CD4-positive, alpha-beta memory T cell (primary cell): ENCODE data around the gene IFNA17. TPM values are rescaled to one million over a fixed set of nuclear protein-coding genes. Genes with fewer than 3 reads are reported as not detected.
A peak's percentile ranks its signal among the peaks of the same experiment; 100 is the strongest.
"Not testable (repeated sequence)": the region's sequence is repeated elsewhere in the genome, so short reads cannot be mapped to it uniquely, and the experiment has no call there.

ENCODE experiments used
- CTCF ChIA-PET: fragments of 350-600 bp; sonication (Branson Sonifier 250); formaldehyde crosslinking; loops from one replicate; lab custom pipeline; 2021; ENCODE audit warnings: inconsistent platforms; ENCODE audit not compliant: partially characterized antibody; lab: Charles Lee
- POLR2A ChIA-PET: fragments of 350-600 bp; sonication (Branson Sonifier 250); formaldehyde crosslinking; loops from one replicate; lab custom pipeline; 2021; ENCODE audit not compliant: partially characterized antibody; lab: Charles Lee
- DNase-seq, 5 donors: peaks; one replicate each; pipeline versions ENCODE4 v3.0.0 to v3.0.0-alpha.2; 2020 to 2022; ENCODE audit warnings: mixed read lengths in 1 of 5
- H3K27ac ChIP-seq: one replicate; pipeline ENCODE4 v1.7.0; 2013; ENCODE audit warnings: low read depth, low read length
- H3K27me3 ChIP-seq: 2 replicates; pipeline ENCODE4 v1.7.0; 2013; ENCODE audit warnings: mild to moderate bottlenecking, low read length, moderate library complexity; ENCODE audit not compliant: insufficient read depth
- H3K36me3 ChIP-seq: 2 replicates; pipeline ENCODE4 v1.7.0; 2013; ENCODE audit warnings: mild to moderate bottlenecking, low read length, moderate library complexity; ENCODE audit not compliant: insufficient read depth
- H3K4me1 ChIP-seq: 2 replicates; pipeline ENCODE4 v1.7.0; 2013; ENCODE audit warnings: mild to moderate bottlenecking, low read length, moderate library complexity; ENCODE audit not compliant: insufficient read depth
- H3K4me3 ChIP-seq, 2 donors: one replicate each; pipeline ENCODE4 v1.7.0; 2013; ENCODE audit warnings: low read length in 2 of 2, mild to moderate bottlenecking in 1 of 2
- H3K9me3 ChIP-seq, 2 donors: one replicate each; pipeline ENCODE4 v1.7.0; 2013; ENCODE audit warnings: low read length in 2 of 2, control low read depth in 1 of 2; ENCODE audit not compliant: control insufficient read depth in 1 of 2
- H3K27ac Mint-ChIP-seq, 7 donors: one replicate each; pipeline ENCODE4 v1.8.0; 2020 to 2021; ENCODE audit warnings: mixed read lengths in 7 of 7, mild to moderate bottlenecking in 6 of 7, inconsistent platforms in 3 of 7, moderate library complexity in 3 of 7
- H3K27me3 Mint-ChIP-seq, 2 donors: one replicate each; pipeline ENCODE4 v1.8.0; 2020 to 2021; ENCODE audit warnings: mixed read lengths in 2 of 2
- H3K36me3 Mint-ChIP-seq, 2 donors: one replicate each; pipeline ENCODE4 v1.8.0; 2020 to 2021; ENCODE audit warnings: mixed read lengths in 2 of 2, inconsistent platforms in 1 of 2, mild to moderate bottlenecking in 1 of 2
- H3K4me1 Mint-ChIP-seq, 4 donors: one replicate each; pipeline ENCODE4 v1.8.0; 2020 to 2021; ENCODE audit warnings: mixed read lengths in 4 of 4, mild to moderate bottlenecking in 1 of 4
- H3K4me3 Mint-ChIP-seq, 8 donors: one replicate each; pipeline ENCODE4 v1.8.0; 2020 to 2021; ENCODE audit warnings: mixed read lengths in 8 of 8, mild to moderate bottlenecking in 7 of 8, moderate library complexity in 6 of 8, inconsistent platforms in 3 of 8
- H3K9me3 Mint-ChIP-seq, 8 donors: one replicate each; pipeline ENCODE4 v1.8.0; 2020 to 2021; ENCODE audit warnings: mixed read lengths in 8 of 8, mild to moderate bottlenecking in 5 of 8, inconsistent platforms in 3 of 8, moderate library complexity in 1 of 8
- intact Hi-C: fragments of 100-400 bp; cut with micrococcal nuclease; formaldehyde crosslinking; loops from one replicate; pipeline ENCODE4 v1.15.1; 2023
- polyA plus RNA-seq, 2 donors: library from polyadenylated mRNA; unstranded; fragments of 300-500 nt; fragmentation: Illumina TruSeq; gene quantifications; one replicate each; pipeline ENCODE4 v1.2.3, GENCODE V29; 2021
- total RNA-seq, 2 experiments: library from RNA; stranded (reverse); gene quantifications; one replicate each; pipeline ENCODE4 v1.2.3, GENCODE V29; 2021

The IFNA17 gene
- total and polyA plus RNA-seq, 4 experiments from 2014 or later = not detected

DNA sequence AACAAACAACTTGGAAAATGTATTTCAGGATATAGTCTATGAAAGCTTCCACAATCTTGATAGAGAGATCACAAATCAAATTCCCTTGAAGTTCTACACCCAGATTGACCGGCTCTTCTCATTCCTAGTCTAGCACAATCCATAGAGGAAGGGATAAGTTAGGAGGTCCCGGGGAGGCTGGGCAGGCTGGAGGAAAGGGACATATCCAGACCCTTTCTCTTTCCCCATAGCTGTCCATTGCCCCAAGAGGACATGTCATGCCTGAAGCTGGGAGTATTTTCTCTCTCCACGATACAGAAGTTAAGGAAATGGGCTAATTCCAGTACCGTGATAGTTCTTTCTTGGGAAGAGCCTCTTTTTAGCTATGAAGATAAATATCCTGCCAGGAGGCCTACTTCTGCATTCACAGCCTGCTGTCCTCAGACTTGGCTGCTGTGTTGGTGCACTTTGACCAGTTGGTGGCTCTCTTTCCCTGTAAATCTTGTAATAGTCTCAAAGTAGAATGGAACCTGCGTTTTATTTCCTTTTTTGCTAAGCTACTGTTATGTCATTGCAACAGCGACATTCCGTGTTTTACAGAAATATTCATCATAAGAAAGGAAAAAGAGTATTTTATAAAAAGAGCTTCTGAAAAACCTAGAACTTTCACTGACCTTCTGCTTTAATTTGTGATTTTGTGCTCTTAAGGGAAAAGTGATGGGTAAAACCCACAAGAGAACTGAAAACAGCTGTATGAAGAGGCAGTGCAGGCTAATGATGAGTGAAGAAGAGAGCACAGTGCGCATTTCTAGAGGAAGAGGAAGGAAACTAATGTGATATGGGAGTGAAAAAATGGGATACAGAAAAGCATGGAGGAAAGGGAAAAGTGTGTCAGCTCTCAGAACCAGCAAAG is 7.7 kb upstream of the IFNA17 start:
- peaks cover 4 to 12% (median 7%) of the 10 kb centered on the region in 4 donors for H3K4me1 Mint-ChIP-seq
- H3K27ac ChIP-seq, H3K27me3 ChIP-seq, H3K9me3 Mint-ChIP-seq, H3K36me3 ChIP-seq, H3K9me3 ChIP-seq, H3K36me3 Mint-ChIP-seq, H3K4me1 ChIP-seq, H3K27me3 Mint-ChIP-seq, H3K4me3 ChIP-seq: not testable (repeated sequence)
- ChIA-PET POLR2A (interaction anchor here (0.7 kb wide), 1 partner anchor 160 kb away, joined by 3 read pairs; no protein-coding TSS in a partner anchor), CTCF (interaction anchor here (0.6 to 3.7 kb wide), 27 partner anchors 14 to 881 kb away, joined by 3 to 21 read pairs (median 4); partner anchors contain the start of gene IFNW1)
- H3K4me3 Mint-ChIP-seq = peak overlapping the region in 7 of 8 donors; percentile 17 to 78 (median 57)
- DNase-seq = peak in 4 of 5 donors; percentile 31 to 41 (median 37)
- intact Hi-C loops = loop anchor here (1.0 to 10.0 kb wide), 6 partner anchors 81 to 1217 kb away; no protein-coding TSS in a partner anchor
- peak overlapping the region in 2 of 7 donors; percentile 6 to 75 for H3K27ac Mint-ChIP-seq

DNA sequence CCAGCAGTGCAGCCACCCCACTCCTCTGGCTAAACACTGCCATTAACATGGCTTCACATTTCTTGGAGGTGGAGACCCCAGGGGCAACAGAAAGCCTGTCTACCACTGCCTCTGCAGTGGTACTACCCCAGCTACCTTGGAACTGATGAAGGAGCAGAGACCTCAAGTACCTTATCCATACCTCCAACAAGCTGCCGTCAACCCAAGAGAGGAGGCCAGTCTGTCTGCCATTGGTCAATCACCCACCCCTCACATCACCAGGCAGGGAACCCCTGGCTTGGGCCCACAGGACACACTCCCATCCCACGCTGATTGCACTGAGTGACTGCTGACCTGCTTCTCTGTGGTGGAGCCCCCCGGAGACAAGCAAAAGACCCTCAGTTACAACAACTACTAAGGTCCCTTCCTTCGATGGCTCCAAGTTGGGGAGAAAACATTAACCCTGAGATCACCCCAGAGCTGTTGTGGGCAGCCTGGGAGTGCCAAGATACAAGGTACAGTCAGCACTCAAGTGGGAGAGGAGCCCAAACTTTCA is 6.2 kb upstream of the IFNA17 start:
- H3K4me1 ChIP-seq = peaks cover 5% of the 10 kb centered on the region
- Mint-ChIP-seq H3K36me3 (no peaks in the 10 kb centered on the region), H3K4me3 (no peak overlapping the region), H3K4me1 (peaks cover 4 to 12% (median 7%) of the 10 kb centered on the region in 4 donors), H3K27me3 (peaks cover 2 to 4% of the 10 kb centered on the region in 2 donors), H3K9me3 (no peaks in the 10 kb centered on the region), H3K27ac (peak overlapping the region in 1 of 7 donors; percentile 11)
- intact Hi-C loops = loop anchor here (10.0 kb wide), 2 partner anchors 79 to 471 kb away; no protein-coding TSS in a partner anchor
- DNase-seq = no peak
- H3K36me3 ChIP-seq = no peaks in the 10 kb centered on the region
- POLR2A ChIA-PET = no interaction called here
- H3K4me3 ChIP-seq = no peak overlapping the region
- H3K27me3 ChIP-seq = no peaks in the 10 kb centered on the region
- no peak overlapping the region for H3K27ac ChIP-seq
- CTCF ChIA-PET = interaction anchor here (1.2 to 3.7 kb wide), 8 partner anchors 15 to 161 kb away, joined by 3 to 21 read pairs (median 8); no protein-coding TSS in a partner anchor
- no peaks in the 10 kb centered on the region for H3K9me3 ChIP-seq

DNA sequence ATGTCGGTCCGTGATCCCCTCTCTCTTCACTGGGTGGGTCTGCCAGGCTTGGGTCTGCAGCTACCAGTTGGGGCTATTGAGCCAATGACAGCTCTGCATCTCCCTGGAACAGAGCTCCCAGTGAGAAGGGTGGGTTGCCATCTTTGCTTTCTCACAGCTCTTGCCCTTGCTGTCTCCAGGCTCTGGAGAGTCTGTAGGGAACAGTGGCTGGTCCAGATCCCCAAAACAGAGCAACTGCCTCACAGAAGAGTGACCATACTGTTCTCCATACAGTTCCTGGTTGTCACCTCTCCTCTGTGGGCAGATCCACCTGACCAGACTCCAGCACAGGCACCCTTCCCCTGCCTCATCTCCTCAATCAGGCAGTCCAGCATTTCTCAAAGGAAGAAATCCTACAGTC is 5.2 kb upstream of the IFNA17 start:
- Histone ChIP-seq H3K27ac (no peak overlapping the region), H3K4me3 (no peak overlapping the region), H3K27me3 (no peaks in the 10 kb centered on the region), H3K36me3 (no peaks in the 10 kb centered on the region), H3K4me1 (peaks cover 5% of the 10 kb centered on the region), H3K9me3 (no peaks in the 10 kb centered on the region)
- POLR2A ChIA-PET = no interaction called here
- H3K4me1 Mint-ChIP-seq = peaks cover 4 to 12% (median 7%) of the 10 kb centered on the region in 4 donors
- H3K4me3 Mint-ChIP-seq = no peak overlapping the region
- H3K27ac Mint-ChIP-seq = peak overlapping the region in 1 of 7 donors; percentile 19
- H3K36me3 Mint-ChIP-seq = no peaks in the 10 kb centered on the region
- peaks cover 2 to 4% of the 10 kb centered on the region in 2 donors for H3K27me3 Mint-ChIP-seq
- H3K9me3 Mint-ChIP-seq = no peaks in the 10 kb centered on the region
- intact Hi-C loops = loop anchor here (10.0 kb wide), 2 partner anchors 78 to 472 kb away; no protein-coding TSS in a partner anchor
- CTCF ChIA-PET = interaction anchor here (1.0 to 1.1 kb wide), 2 partner anchors 51 to 79 kb away, joined by 4 read pairs; no protein-coding TSS in a partner anchor
- DNase-seq = no peak

DNA sequence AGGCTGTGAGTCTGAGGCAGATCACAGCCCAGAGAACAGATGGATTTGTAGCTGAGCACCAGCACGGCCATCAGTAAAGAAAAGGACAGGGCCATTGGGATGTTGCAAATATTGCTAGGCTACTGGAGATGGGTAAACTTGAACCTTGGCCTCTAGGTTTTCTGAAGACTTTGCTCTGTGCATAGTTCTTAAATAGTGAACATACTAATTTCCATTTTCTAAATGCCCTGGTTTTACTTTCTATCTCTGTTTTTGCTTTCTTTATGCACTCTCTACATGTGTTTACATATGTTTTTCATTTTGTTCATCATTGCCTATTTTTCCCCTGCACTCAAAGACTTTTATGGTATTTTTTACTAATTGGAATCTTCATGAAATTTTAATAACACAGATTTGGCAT is 10.8 kb downstream of the IFNA17 start, which contains the start of gene IFNA16:
Gene IFNA16 (minus strand): TSS at position 101 of the 400 bp plus-strand sequence. CDS start 6 bp downstream, at position 95.
- H3K27me3 ChIP-seq, H3K9me3 Mint-ChIP-seq, H3K27ac Mint-ChIP-seq, H3K4me3 ChIP-seq, H3K4me1 ChIP-seq, CTCF ChIA-PET, H3K9me3 ChIP-seq, H3K4me3 Mint-ChIP-seq, DNase-seq, H3K36me3 ChIP-seq, POLR2A ChIA-PET, H3K36me3 Mint-ChIP-seq, H3K4me1 Mint-ChIP-seq, H3K27ac ChIP-seq: not testable (repeated sequence)
- intact Hi-C loops = loop anchor here (10.0 kb wide), 1 partner anchor 248 kb away; no protein-coding TSS in a partner anchor
- H3K27me3 Mint-ChIP-seq = peaks cover 14 to 26% of the 10 kb centered on the region in 2 donors

DNA sequence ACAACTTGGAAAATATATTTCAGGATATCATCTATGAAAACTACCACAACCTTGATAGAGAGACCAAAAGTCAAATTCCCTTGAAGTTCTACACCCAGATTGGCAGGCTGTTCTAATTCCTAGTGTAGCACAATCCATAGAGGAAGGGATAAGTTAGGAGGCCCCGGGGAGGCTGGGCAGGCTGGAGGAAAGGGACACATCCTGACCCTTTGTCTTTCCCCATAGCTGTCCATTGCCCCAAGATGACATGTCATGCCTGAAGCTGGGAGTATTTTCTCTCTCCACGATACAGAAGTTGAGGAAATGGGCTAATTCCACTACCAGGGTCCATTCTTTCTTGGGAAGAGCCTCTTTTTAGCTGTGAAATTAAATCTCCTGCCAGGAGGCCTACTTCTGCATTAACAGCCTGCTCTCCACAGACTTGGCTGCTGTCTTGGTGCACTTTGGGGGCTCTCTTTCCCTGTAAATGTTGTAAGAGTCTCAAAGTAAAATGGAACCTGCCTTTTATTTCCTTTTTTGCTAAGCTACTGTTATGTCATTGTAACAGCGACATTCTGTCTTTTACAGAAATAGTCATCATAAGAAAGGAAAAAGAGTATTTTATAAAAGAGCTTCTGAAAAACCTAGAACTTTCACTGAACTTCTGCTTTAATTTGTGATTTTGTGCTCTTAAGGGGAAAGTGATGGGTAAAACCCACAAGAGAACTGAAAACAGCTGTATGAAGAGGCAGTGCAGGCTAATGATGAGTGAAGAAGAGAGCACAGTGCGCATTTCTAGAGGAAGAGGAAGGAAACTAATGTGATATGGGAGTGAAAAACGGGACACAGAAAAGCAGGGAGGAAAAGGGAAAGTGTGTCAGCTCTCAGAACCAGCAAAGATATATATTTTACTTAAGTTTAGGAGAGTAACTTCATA is 14.4 kb downstream of the IFNA17 start:
- H3K9me3 ChIP-seq, H3K27me3 ChIP-seq, H3K4me1 Mint-ChIP-seq, H3K9me3 Mint-ChIP-seq, H3K4me1 ChIP-seq, POLR2A ChIA-PET, H3K27ac ChIP-seq, H3K36me3 ChIP-seq, H3K36me3 Mint-ChIP-seq, H3K4me3 ChIP-seq: not testable (repeated sequence)
- intact Hi-C loops = loop anchor here (10.0 kb wide), 1 partner anchor 251 kb away; no protein-coding TSS in a partner anchor
- Mint-ChIP-seq H3K4me3 (peak overlapping the region in 5 of 8 donors; percentile 15 to 62 (median 57)), H3K27me3 (peaks cover 5 to 11% of the 10 kb centered on the region in 2 donors), H3K27ac (peak overlapping the region in 1 of 7 donors; percentile 40)
- peak in 1 of 5 donors; percentile 2 for DNase-seq
- CTCF ChIA-PET = interaction anchor here (0.6 to 4.1 kb wide), 8 partner anchors 10 to 261 kb away, joined by 3 to 26 read pairs (median 3); no protein-coding TSS in a partner anchor

DNA sequence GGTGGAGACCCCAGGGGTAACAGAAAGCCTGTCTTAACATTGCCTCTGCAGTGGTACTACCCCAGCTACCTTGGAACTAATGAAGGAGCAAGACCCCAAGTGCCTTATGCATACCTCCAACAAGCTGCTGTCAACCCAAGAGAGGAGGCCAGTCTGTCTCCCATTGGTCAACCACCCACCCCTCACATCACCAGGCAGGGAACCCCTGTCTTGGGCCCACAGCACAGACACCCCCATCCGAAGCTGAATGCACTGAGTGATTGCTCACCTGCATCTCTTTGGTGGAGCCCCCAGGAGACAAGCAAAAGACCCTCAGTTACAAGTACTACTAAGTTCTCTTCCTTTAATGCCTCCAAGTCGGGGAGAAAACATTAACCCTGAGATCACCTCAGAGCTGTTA is 15.9 kb downstream of the IFNA17 start:
- H3K9me3 ChIP-seq, H3K9me3 Mint-ChIP-seq, H3K4me3 Mint-ChIP-seq, H3K27ac Mint-ChIP-seq, H3K27me3 Mint-ChIP-seq, H3K4me1 ChIP-seq, DNase-seq, H3K36me3 Mint-ChIP-seq, H3K36me3 ChIP-seq, POLR2A ChIA-PET, H3K27me3 ChIP-seq, H3K4me1 Mint-ChIP-seq, H3K27ac ChIP-seq, H3K4me3 ChIP-seq: not testable (repeated sequence)
- CTCF ChIA-PET = interaction anchor here (1.2 to 4.1 kb wide), 4 partner anchors 17 to 182 kb away, joined by 3 to 26 read pairs (median 4); no protein-coding TSS in a partner anchor
- intact Hi-C loops = loop anchor here (10.0 kb wide), 1 partner anchor 253 kb away; no protein-coding TSS in a partner anchor
